CD4-positive, alpha-beta T cell (primary cell): ENCODE measurements around the gene RNF213. TPM values are rescaled to one million over a fixed set of nuclear protein-coding genes. Genes with fewer than 3 reads are reported as not detected.
A peak's percentile ranks its signal among the peaks of the same experiment; 100 is the strongest.
"Not testable (repeated sequence)": the region's sequence is repeated elsewhere in the genome, so short reads cannot be mapped to it uniquely, and the experiment has no call there.

Experiments used
- ATAC-seq: fragments of 200-7000 bp; cut with Tn5 transposase; one replicate; pipeline ENCODE4 v1.10.0; 2022; ENCODE audit warnings: mild to moderate bottlenecking; ENCODE audit not compliant: poor library complexity
- CTCF ChIA-PET: fragments of 350-600 bp; sonication (Branson Sonifier 250); formaldehyde crosslinking; loops from one replicate; lab custom pipeline; 2021; ENCODE audit warnings: antibody characterized with exemption, inconsistent platforms; lab: Charles Lee
- POLR2A ChIA-PET: fragments of 350-600 bp; sonication (Branson Sonifier 250); formaldehyde crosslinking; loops from one replicate; lab custom pipeline; 2021; ENCODE audit warnings: antibody characterized with exemption, inconsistent platforms; lab: Charles Lee
- DNase-seq, 14 experiments: peaks; one replicate each; pipeline ENCODE4 v3.0.0-alpha.2; 2013 to 2020; ENCODE audit warnings: mixed read lengths in 2 of 14
- H3K27ac ChIP-seq, 2 donors: one replicate each; pipeline versions ENCODE4 v1.5.1 to v1.7.0; 2013; ENCODE audit warnings: low read length in 2 of 2, low read depth in 1 of 2, mild to moderate bottlenecking in 1 of 2
- H3K27me3 ChIP-seq, 2 experiments: 1 replicate in 1 of 2; 2 replicates in 1 of 2; pipeline versions ENCODE4 v1.6.1 to v1.7.0; 2013; ENCODE audit warnings: low read length in 2 of 2, control low read depth in 1 of 2, mild to moderate bottlenecking in 1 of 2, moderate library complexity in 1 of 2; ENCODE audit not compliant: insufficient read depth in 2 of 2, control insufficient read depth in 1 of 2
- H3K36me3 ChIP-seq: one replicate; pipeline ENCODE4 v1.6.1; 2013; ENCODE audit warnings: low read length, control low read depth; ENCODE audit not compliant: insufficient read depth
- H3K4me1 ChIP-seq: one replicate; pipeline ENCODE4 v1.6.1; 2013; ENCODE audit warnings: low read length, control low read depth; ENCODE audit not compliant: insufficient read depth
- H3K4me3 ChIP-seq: one replicate; pipeline ENCODE4 v1.5.1; 2013; ENCODE audit warnings: mild to moderate bottlenecking, low read length, moderate library complexity
- H3K9me3 ChIP-seq, 2 experiments: 1 replicate in 1 of 2; 2 replicates in 1 of 2; pipeline versions ENCODE4 v1.6.1 to v1.7.0; 2013; ENCODE audit warnings: low read length in 2 of 2, mild to moderate bottlenecking in 2 of 2, control low read depth in 1 of 2, moderate library complexity in 1 of 2; ENCODE audit not compliant: control insufficient read depth in 1 of 2, insufficient read depth in 1 of 2
- H3K27ac Mint-ChIP-seq: one replicate; pipeline ENCODE4 v1.8.0; 2020; ENCODE audit warnings: mixed read lengths
- H3K27me3 Mint-ChIP-seq: one replicate; pipeline ENCODE4 v1.8.0; 2021; ENCODE audit warnings: mixed read lengths
- H3K36me3 Mint-ChIP-seq: one replicate; pipeline ENCODE4 v1.8.0; 2021; ENCODE audit warnings: low read depth, mixed read lengths
- H3K4me1 Mint-ChIP-seq: one replicate; pipeline ENCODE4 v1.8.0; 2021; ENCODE audit warnings: low read depth, mixed read lengths
- H3K4me3 Mint-ChIP-seq: one replicate; pipeline ENCODE4 v1.8.0; 2020; ENCODE audit warnings: mild to moderate bottlenecking, mixed read lengths
- H3K9me3 Mint-ChIP-seq: one replicate; pipeline ENCODE4 v1.8.0; 2020; ENCODE audit warnings: mixed read lengths
- CTCF ChIP-seq: fragments of 200-600 bp; IDR thresholded peaks from one replicate; pipeline ENCODE4 v1.8.0; 2022; ENCODE audit warnings: antibody characterized with exemption, mild to moderate bottlenecking
- intact Hi-C, 2 experiments: fragments of 100-400 bp; cut with DNase I in 1 of 2; cut with micrococcal nuclease in 1 of 2; formaldehyde crosslinking; loops; one replicate each; pipeline versions ENCODE4 v1.15.1 to v1.9.0; 2023 to 2025; cut with DNase I, micrococcal nuclease
- total RNA-seq, 174 experiments: library from RNA in 2 of 174; stranded (reverse) in 2 of 174; gene quantifications; one replicate each; pipeline ENCODE4 v1.2.3 and lab custom pipeline; 2021 to 2026

Gene RNF213
- total RNA-seq, 2 experiments from 2014 or later, result 290 to 312 TPM

- H3K27ac ChIP-seq, result no peak overlapping the region
Measured at GRCh38 chr17:80312621-80313135, 52.0 kb downstream of the RNF213 start.

GRCh38 chr17:80313160-80313829 lies 52.6 kb downstream of the RNF213 start:
- CTCF ChIA-PET, result no interaction called here
- no peak for ATAC-seq

More at GRCh38 chr17:80312621-80313135, 52.0 kb downstream of the RNF213 start:
- Histone ChIP-seq H3K9me3 (no peaks in the 10 kb centered on the region), H3K4me3 (no peak overlapping the region), H3K4me1 (no peaks in the 10 kb centered on the region), H3K36me3 (peaks cover 80% of the 10 kb centered on the region), H3K27me3 (no peaks in the 10 kb centered on the region)
- DNase-seq (peak in 1 of 14 experiments; percentile 33), ATAC-seq (no peak)
- no peak overlapping the region for H3K27ac Mint-ChIP-seq
- no peaks in the 10 kb centered on the region for H3K9me3 Mint-ChIP-seq
- TF ChIP-seq CTCF, result no peak
- H3K4me3 Mint-ChIP-seq, result no peak overlapping the region
- POLR2A ChIA-PET, result no interaction called here
- H3K27me3 Mint-ChIP-seq, result no peaks in the 10 kb centered on the region
- peaks cover 70% of the 10 kb centered on the region for H3K36me3 Mint-ChIP-seq
- H3K4me1 Mint-ChIP-seq, result no peaks in the 10 kb centered on the region
- intact Hi-C loops, result no loop called here
- CTCF ChIA-PET, result no interaction called here

GRCh38 chr17:80313946-80314345 lies 53.3 kb downstream of the RNF213 start:
- peaks cover 77% of the 10 kb centered on the region for H3K36me3 ChIP-seq
- H3K9me3 ChIP-seq, H3K9me3 Mint-ChIP-seq, H3K27me3 ChIP-seq, H3K27me3 Mint-ChIP-seq, ATAC-seq, H3K4me3 ChIP-seq, H3K4me1 ChIP-seq, H3K4me3 Mint-ChIP-seq, H3K4me1 Mint-ChIP-seq, POLR2A ChIA-PET, H3K27ac ChIP-seq, intact Hi-C loops, H3K27ac Mint-ChIP-seq, CTCF ChIA-PET: not testable (repeated sequence)
- peak in 1 of 14 experiments; percentile 31 for DNase-seq
- H3K36me3 Mint-ChIP-seq, result peaks cover 72% of the 10 kb centered on the region

More at GRCh38 chr17:80313160-80313829, 52.6 kb downstream of the RNF213 start:
- no peak overlapping the region for H3K27ac ChIP-seq
- Mint-ChIP-seq H3K4me3 (no peak overlapping the region), H3K27ac (no peak overlapping the region), H3K36me3 (peaks cover 72% of the 10 kb centered on the region), H3K4me1 (no peaks in the 10 kb centered on the region), H3K9me3 (no peaks in the 10 kb centered on the region), H3K27me3 (no peaks in the 10 kb centered on the region)
- no peaks in the 10 kb centered on the region for H3K4me1 ChIP-seq
- peak in 1 of 14 experiments; percentile 32 for DNase-seq
- no peak for TF ChIP-seq CTCF
- peaks cover 80% of the 10 kb centered on the region for H3K36me3 ChIP-seq
- H3K4me3 ChIP-seq, result no peak overlapping the region
- H3K9me3 ChIP-seq, result no peaks in the 10 kb centered on the region
- intact Hi-C loops, result no loop called here
- POLR2A ChIA-PET, result no interaction called here
- no peaks in the 10 kb centered on the region for H3K27me3 ChIP-seq
